K562 (cell line): ENCODE data around the gene FKBP1C.

ENCODE experiments used
- ETS1 ChIP-seq: conservative IDR thresholded peaks from 2 replicates; pipeline ENCODE4 v1.6.1; 2011; ENCODE audit warnings: low read depth, mild to moderate bottlenecking, low read length; ENCODE audit not compliant: control insufficient read depth
- FOS ChIP-seq: IDR thresholded peaks from 3 replicates; pipeline ENCODE4 v1.6.1; 2011; ENCODE audit not compliant: insufficient read length; ENCODE audit errors: extremely low read depth
- FOXK2 ChIP-seq, 2 experiments: fragments of 450-650 bp; IDR thresholded peaks in 1 of 2; conservative IDR thresholded peaks in 1 of 2; 2 replicates each; pipeline ENCODE4 v1.6.1; 2016; ENCODE audit warnings: low read depth in 2 of 2, mild to moderate bottlenecking in 1 of 2
- HBP1 ChIP-seq: fragments of 450-650 bp; formaldehyde crosslinking; IDR thresholded peaks from 2 replicates; pipeline ENCODE4 v1.4.0; 2022; ENCODE audit warnings: missing genetic modification characterization
- HMBOX1 ChIP-seq: sonication (generic); IDR thresholded peaks from 2 replicates; pipeline ENCODE4 v1.6.1; 2016
- L3MBTL2 ChIP-seq: fragments of 450-650 bp; IDR thresholded peaks from 2 replicates; pipeline ENCODE4 v1.6.1; 2016; ENCODE audit warnings: mild to moderate bottlenecking, moderate library complexity
- POLR2A ChIP-seq: fragments of 450-650 bp; conservative IDR thresholded peaks from 2 replicates; pipeline ENCODE4 v1.6.1; 2016
- SIN3A ChIP-seq, 2 experiments: fragments of 150-350 bp in 1 of 2; IDR thresholded peaks; 2 replicates each; pipeline ENCODE4 v1.6.1; 2011 to 2016; ENCODE audit warnings: borderline replicate concordance in 2 of 2, low read depth in 2 of 2, low read length in 2 of 2, mild to moderate bottlenecking in 2 of 2, moderate library complexity in 2 of 2; ENCODE audit not compliant: control insufficient read depth in 1 of 2
- ZHX1 ChIP-seq: fragments of 150-350 bp; conservative IDR thresholded peaks from 2 replicates; pipeline ENCODE4 v1.6.1; 2014; ENCODE audit warnings: low read length
- ZNF76 ChIP-seq: fragments of 250-450 bp; sonication (Bioruptor Pico); IDR thresholded peaks from 2 replicates; pipeline ENCODE4 v1.4.0; 2020; ENCODE audit warnings: mild to moderate bottlenecking, moderate library complexity, borderline replicate concordance

GRCh38 chr6:63188828-63189227 lies 22.4 kb upstream of the FKBP1C start:
- TF ChIP-seq ETS1, result no peak
- no peak for TF ChIP-seq ZNF76 (CRISPR knock-in tag)
- TF ChIP-seq FOS, result no peak
- TF ChIP-seq ZHX1, result no peak
- TF ChIP-seq SIN3A (IDR thresholded peaks at IDR 0.05; ENCODE audit: borderline replicate concordance in 2 of 2, control insufficient read depth in 1 of 2, low read depth in 2 of 2, low read length in 2 of 2), result no peak
- no peak for TF ChIP-seq L3MBTL2
- no peak for TF ChIP-seq FOXK2 (conservative IDR thresholded peaks at IDR 0.05 in 1 of 2, IDR thresholded peaks at IDR 0.05 in 1 of 2; ENCODE audit: low read depth in 2 of 2)
- no peak for TF ChIP-seq HMBOX1
- no peak for TF ChIP-seq HBP1 (CRISPR knock-in tag)
- TF ChIP-seq POLR2A, result no peak
